ENCODE results near the gene MRPS18A. TPM values are rescaled to one million over a fixed set of nuclear protein-coding genes. Genes with fewer than 3 reads are reported as not detected.
A peak's percentile ranks its signal among the peaks of the same experiment; 100 is the strongest.

Gene MRPS18A
- total and polyA plus RNA-seq, 2 donors (not counting 1 experiment from before 2014, with no cell fraction given), result 39.6 to 46.3 TPM

DNA sequence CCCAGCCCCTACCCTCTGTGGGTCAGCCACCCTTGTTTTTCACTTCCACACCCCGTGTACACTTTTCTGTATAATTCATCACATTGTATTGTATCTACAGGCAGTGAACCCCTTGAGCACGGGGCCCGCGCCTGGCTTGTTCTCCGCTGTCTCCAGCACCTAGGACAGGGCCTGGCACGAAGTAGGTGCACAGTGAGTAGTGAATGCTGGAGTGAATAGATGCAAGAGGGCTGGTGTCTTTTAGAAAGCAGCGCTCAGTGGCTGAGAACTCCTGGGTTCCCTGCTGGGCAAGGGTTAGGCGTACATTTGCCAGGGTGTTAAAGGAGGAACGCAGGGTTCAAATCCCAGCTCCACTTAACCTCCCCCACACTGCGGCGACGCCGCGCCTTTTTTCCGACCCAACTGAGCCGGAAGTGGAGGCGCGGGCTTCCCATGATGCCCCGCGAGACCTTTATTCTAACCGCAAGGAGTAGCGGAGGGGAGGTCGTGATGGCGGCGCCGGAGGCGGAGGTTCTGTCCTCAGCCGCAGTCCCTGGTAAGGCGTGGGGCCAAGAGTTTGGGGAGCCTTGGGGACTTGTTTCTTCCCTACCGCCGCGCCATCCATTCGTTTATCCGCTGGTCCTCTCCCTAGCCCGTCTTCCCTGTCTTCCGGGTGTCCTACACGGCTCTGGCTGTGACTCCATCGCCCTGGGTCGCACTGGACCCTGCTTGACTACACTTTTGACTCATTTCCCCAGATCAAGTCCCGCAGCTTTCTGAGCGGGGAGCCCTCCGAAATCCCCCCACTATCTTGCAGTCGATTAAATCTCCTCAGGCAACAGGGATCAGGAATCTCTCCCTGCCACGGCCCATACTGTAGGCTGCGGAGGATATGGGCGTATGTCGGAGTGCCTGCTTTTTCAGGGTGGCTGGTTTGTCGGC is 51.9 kb downstream of the MRPS18A start, which contains the start of gene MAD2L1BP:
MAD2L1BP (plus strand) TSS at position 454 of the 921 bp plus-strand sequence; CDS start at position 490, 36 bp downstream.
- Histone ChIP-seq H3K9me3 (ENCODE audit: control extremely low read depth in 1 of 3, control insufficient read depth in 2 of 3, insufficient read depth in 1 of 3, low read length in 2 of 3) (no peaks in the 10 kb centered on the region), H3K27me3 (replicated peaks in 1 of 4; ENCODE audit: control extremely low read depth in 1 of 4, control insufficient read depth in 3 of 4, insufficient read depth in 4 of 4, low read length in 3 of 4) (no peaks in the 10 kb centered on the region), H3K36me3 (replicated peaks in 1 of 2; ENCODE audit: control extremely low read depth in 1 of 2, control insufficient read depth in 1 of 2, extremely low read depth in 1 of 2, insufficient read depth in 2 of 2, low read length in 1 of 2) (peaks cover 5 to 12% of the 10 kb centered on the region in 2 experiments), H3K27ac (ENCODE audit: low read length in 2 of 2) (peak within 1 kb of the TSS; percentile 84 to 88), H3K79me2 (ENCODE audit: control insufficient read depth, insufficient read depth, low read length) (peaks cover 52% of the 10 kb centered on the region), H3K4me1 (ENCODE audit: control insufficient read depth in 2 of 2, insufficient read depth in 2 of 2, low read length in 2 of 2) (peaks cover 16 to 43% of the 10 kb centered on the region in 2 donors), H2AFZ (ENCODE audit: insufficient read depth, low read depth, low read length, poor library complexity, severe bottlenecking) (peak within 1 kb of the TSS; percentile 97), H3K9ac (ENCODE audit: low read length) (peak within 1 kb of the TSS; percentile 92), H4K20me1 (ENCODE audit: control insufficient read depth, insufficient read depth, low read length, poor library complexity, severe bottlenecking) (peaks cover 14% of the 10 kb centered on the region), H3K4me2 (replicated peaks; ENCODE audit: low read depth, low read length, poor library complexity, severe bottlenecking) (peak within 1 kb of the TSS; percentile 86), H3K4me3 (ENCODE audit: control extremely low read depth in 1 of 5, extremely low read depth in 1 of 5, insufficient read depth in 1 of 5, low read depth in 2 of 5, low read length in 4 of 5) (peak within 1 kb of the TSS; percentile 79 to 98 (median 94))
- H3K27ac Mint-ChIP-seq, result peak within 1 kb of the TSS; percentile 98
- H3K9me3 Mint-ChIP-seq (ENCODE audit: insufficient read depth), result no peaks in the 10 kb centered on the region
- peaks cover 39% of the 10 kb centered on the region for H3K4me1 Mint-ChIP-seq
- ATAC-seq (ENCODE audit: low read depth) (peak; percentile 88), DNase-seq (peak; percentile 86)
- peak within 1 kb of the TSS; percentile 99 for H3K4me3 Mint-ChIP-seq
- ChIA-PET POLR2A (no interaction called here), CTCF (interaction anchor here (1.3 to 1.8 kb wide), 4 partner anchors 12 to 443 kb away, joined by 4 to 8 read pairs (median 5); no protein-coding TSS in a partner anchor)
- intact Hi-C loops (cut with micrococcal nuclease), result loop anchor here (1.0 kb wide), 1 partner anchor 10 kb away; the partner anchor contains the start of gene RSPH9
- H3K27me3 Mint-ChIP-seq, result no peaks in the 10 kb centered on the region
- no peak for TF ChIP-seq EZH2 (IDR thresholded peaks at IDR 0.05; ENCODE audit: borderline replicate concordance, insufficient read depth, low read depth, low read length, poor library complexity, severe bottlenecking)
- TF ChIP-seq, protein P1, sequence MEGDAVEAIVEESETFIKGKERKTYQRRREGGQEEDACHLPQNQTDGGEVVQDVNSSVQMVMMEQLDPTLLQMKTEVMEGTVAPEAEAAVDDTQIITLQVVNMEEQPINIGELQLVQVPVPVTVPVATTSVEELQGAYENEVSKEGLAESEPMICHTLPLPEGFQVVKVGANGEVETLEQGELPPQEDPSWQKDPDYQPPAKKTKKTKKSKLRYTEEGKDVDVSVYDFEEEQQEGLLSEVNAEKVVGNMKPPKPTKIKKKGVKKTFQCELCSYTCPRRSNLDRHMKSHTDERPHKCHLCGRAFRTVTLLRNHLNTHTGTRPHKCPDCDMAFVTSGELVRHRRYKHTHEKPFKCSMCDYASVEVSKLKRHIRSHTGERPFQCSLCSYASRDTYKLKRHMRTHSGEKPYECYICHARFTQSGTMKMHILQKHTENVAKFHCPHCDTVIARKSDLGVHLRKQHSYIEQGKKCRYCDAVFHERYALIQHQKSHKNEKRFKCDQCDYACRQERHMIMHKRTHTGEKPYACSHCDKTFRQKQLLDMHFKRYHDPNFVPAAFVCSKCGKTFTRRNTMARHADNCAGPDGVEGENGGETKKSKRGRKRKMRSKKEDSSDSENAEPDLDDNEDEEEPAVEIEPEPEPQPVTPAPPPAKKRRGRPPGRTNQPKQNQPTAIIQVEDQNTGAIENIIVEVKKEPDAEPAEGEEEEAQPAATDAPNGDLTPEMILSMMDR (IDR thresholded peaks at IDR 0.05), result no peak
- WGBS (ENCODE audit: insufficient coverage), result 5% methylated on average over 43 of the region's 48 CpGs

Data from B cell (primary cell).